ENCODE measurements around the gene ATP13A4.

ATP13A4 gene

DNA sequence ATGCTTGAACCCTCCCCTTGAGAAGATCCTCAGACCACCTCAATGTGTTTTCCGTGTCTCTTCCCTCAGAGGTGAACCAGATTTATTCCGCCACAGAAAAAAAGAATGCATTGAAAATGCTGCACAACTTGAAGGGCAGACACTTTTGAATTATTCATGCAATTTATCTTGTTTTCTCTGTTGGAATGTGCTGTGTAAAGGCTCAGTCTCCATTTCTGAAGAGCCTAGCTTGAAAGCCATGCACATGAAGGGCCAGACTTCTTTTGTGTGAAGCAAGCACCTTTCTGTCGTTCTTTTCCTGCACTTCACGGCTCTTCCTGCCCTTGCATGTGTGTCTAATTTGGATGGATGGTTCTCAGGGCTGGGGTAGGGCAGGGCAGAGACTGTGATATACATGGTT is 97.2 kb downstream of the ATP13A4 start:
- no peak overlapping the region for H3K4me3 ChIP-seq (ENCODE audit: low read length)
- TF ChIP-seq, protein P1, sequence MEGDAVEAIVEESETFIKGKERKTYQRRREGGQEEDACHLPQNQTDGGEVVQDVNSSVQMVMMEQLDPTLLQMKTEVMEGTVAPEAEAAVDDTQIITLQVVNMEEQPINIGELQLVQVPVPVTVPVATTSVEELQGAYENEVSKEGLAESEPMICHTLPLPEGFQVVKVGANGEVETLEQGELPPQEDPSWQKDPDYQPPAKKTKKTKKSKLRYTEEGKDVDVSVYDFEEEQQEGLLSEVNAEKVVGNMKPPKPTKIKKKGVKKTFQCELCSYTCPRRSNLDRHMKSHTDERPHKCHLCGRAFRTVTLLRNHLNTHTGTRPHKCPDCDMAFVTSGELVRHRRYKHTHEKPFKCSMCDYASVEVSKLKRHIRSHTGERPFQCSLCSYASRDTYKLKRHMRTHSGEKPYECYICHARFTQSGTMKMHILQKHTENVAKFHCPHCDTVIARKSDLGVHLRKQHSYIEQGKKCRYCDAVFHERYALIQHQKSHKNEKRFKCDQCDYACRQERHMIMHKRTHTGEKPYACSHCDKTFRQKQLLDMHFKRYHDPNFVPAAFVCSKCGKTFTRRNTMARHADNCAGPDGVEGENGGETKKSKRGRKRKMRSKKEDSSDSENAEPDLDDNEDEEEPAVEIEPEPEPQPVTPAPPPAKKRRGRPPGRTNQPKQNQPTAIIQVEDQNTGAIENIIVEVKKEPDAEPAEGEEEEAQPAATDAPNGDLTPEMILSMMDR (conservative IDR thresholded peaks at IDR 0.05; ENCODE audit: low read depth, low read length): no peak
- no peak for DNase-seq (ENCODE audit: low read depth)

GRCh38 chr3:193452338-193452737 is 102.4 kb downstream of the ATP13A4 start:
- DNase-seq (ENCODE audit: low read depth): no peak

DNA sequence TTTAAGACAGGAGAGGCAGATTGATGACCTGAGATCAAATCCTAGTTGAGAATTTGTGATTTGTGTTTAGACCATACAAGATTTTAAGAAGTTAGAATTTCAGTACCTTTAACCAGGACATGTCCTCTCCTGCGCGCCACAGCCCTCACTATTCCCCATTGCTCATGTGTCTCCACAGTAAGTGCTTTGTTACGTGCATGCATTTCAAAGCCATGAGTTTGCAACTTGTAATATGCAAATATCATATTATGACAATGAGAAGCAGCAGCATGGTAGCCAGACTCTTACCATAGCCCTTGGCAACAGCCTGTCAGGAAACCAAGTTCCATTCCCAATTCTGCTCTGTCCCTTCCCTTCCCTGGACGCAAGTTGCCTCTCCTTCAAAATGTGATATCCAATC is 102.8 kb downstream of the ATP13A4 start:
- no peak for DNase-seq (ENCODE audit: low read depth)
- no peak overlapping the region for H3K4me3 ChIP-seq (ENCODE audit: low read length)
- TF ChIP-seq, protein P1 (conservative IDR thresholded peaks at IDR 0.05; ENCODE audit: low read depth, low read length): no peak

More at GRCh38 chr3:193452338-193452737, 102.4 kb downstream of the ATP13A4 start:
- H3K4me3 ChIP-seq (ENCODE audit: low read length): no peak overlapping the region
- TF ChIP-seq, protein P1 (conservative IDR thresholded peaks at IDR 0.05; ENCODE audit: low read depth, low read length): peak; percentile 57

GRCh38 chr3:193446965-193447602 is 107.6 kb downstream of the ATP13A4 start:
- no peak overlapping the region for H3K4me3 ChIP-seq (ENCODE audit: low read length)
- DNase-seq (ENCODE audit: low read depth): no peak
- TF ChIP-seq, protein P1 (conservative IDR thresholded peaks at IDR 0.05; ENCODE audit: low read depth, low read length): no peak

- no peak overlapping the region for H3K4me3 ChIP-seq (ENCODE audit: low read length)
- DNase-seq (ENCODE audit: low read depth): no peak
- TF ChIP-seq, protein P1 (conservative IDR thresholded peaks at IDR 0.05; ENCODE audit: low read depth, low read length): no peak
These were observed 115.3 kb downstream of the ATP13A4 start for GRCh38 chr3:193439423-193439822.

- H3K4me3 ChIP-seq (ENCODE audit: low read length): no peak overlapping the region
- TF ChIP-seq, protein P1 (conservative IDR thresholded peaks at IDR 0.05; ENCODE audit: low read depth, low read length): no peak
- no peak for DNase-seq (ENCODE audit: low read depth)
These were observed 135.9 kb downstream of the ATP13A4 start for GRCh38 chr3:193418576-193419373.

- TF ChIP-seq, protein P1 (conservative IDR thresholded peaks at IDR 0.05; ENCODE audit: low read depth, low read length): no peak
- no peak for DNase-seq (ENCODE audit: low read depth)
- H3K4me3 ChIP-seq (ENCODE audit: low read length): no peak overlapping the region
These were observed 138.1 kb downstream of the ATP13A4 start for GRCh38 chr3:193416629-193417028.
